Stimulated activated CD4-positive, alpha-beta T cell treated with anti-CD3 and anti-CD28 coated beads, TNF-alpha, amount 100 ng/mL, for 4 hours (primary cell): Measurements from ENCODE around the gene EXOC3.
"Not testable (repeated sequence)": the region's sequence is repeated elsewhere in the genome, so short reads cannot be mapped to it uniquely, and the experiment has no call there.

Source experiments
- DNase-seq, 3 experiments: peaks; one replicate each; pipeline ENCODE4 v3.0.0-alpha.2; 2020; ENCODE audit warnings: low read depth in 3 of 3

The EXOC3 gene

GRCh38 chr5:407051-407450, 35.9 kb upstream of the EXOC3 start:
- DNase-seq, result no peak

- no peak for DNase-seq
Observed at GRCh38 chr5:407801-408268, 35.1 kb upstream of the EXOC3 start.

- no peak for DNase-seq
Observed at GRCh38 chr5:410911-411517, 32.0 kb upstream of the EXOC3 start.

- DNase-seq, result no peak
Observed at GRCh38 chr5:411728-412127, 31.2 kb upstream of the EXOC3 start.

GRCh38 chr5:414991-415927, 27.7 kb upstream of the EXOC3 start:
- not testable (repeated sequence) for DNase-seq

GRCh38 chr5:415928-416635, 26.9 kb upstream of the EXOC3 start:
- DNase-seq, result no peak

- no peak for DNase-seq
Observed at GRCh38 chr5:416636-416960, 26.4 kb upstream of the EXOC3 start.

GRCh38 chr5:417301-418161, 25.4 kb upstream of the EXOC3 start:
- DNase-seq, result no peak

GRCh38 chr5:418162-419121, 24.5 kb upstream of the EXOC3 start:
- no peak for DNase-seq

GRCh38 chr5:419970-420369, 23.0 kb upstream of the EXOC3 start:
- no peak for DNase-seq

GRCh38 chr5:420632-421286, 22.2 kb upstream of the EXOC3 start:
- no peak for DNase-seq

- DNase-seq, result no peak
Observed at GRCh38 chr5:421287-421880, 21.6 kb upstream of the EXOC3 start.

GRCh38 chr5:421901-422300, 21.1 kb upstream of the EXOC3 start:
- DNase-seq, result no peak

- no peak for DNase-seq
Observed at GRCh38 chr5:422323-423232, 20.4 kb upstream of the EXOC3 start.

GRCh38 chr5:423233-423565, 19.8 kb upstream of the EXOC3 start:
- DNase-seq, result no peak

GRCh38 chr5:423626-424261, 19.2 kb upstream of the EXOC3 start:
- no peak for DNase-seq

- DNase-seq, result no peak
Observed at GRCh38 chr5:424301-425110, 18.5 kb upstream of the EXOC3 start.
